ENCODE data around the gene RAB3IL1. TPM values are rescaled to one million over a fixed set of nuclear protein-coding genes. Genes with fewer than 3 reads are reported as not detected.

Gene RAB3IL1
- polyA plus RNA-seq, 4 donors, result 18.8 to 28.5 (median 23.5) TPM

DNA sequence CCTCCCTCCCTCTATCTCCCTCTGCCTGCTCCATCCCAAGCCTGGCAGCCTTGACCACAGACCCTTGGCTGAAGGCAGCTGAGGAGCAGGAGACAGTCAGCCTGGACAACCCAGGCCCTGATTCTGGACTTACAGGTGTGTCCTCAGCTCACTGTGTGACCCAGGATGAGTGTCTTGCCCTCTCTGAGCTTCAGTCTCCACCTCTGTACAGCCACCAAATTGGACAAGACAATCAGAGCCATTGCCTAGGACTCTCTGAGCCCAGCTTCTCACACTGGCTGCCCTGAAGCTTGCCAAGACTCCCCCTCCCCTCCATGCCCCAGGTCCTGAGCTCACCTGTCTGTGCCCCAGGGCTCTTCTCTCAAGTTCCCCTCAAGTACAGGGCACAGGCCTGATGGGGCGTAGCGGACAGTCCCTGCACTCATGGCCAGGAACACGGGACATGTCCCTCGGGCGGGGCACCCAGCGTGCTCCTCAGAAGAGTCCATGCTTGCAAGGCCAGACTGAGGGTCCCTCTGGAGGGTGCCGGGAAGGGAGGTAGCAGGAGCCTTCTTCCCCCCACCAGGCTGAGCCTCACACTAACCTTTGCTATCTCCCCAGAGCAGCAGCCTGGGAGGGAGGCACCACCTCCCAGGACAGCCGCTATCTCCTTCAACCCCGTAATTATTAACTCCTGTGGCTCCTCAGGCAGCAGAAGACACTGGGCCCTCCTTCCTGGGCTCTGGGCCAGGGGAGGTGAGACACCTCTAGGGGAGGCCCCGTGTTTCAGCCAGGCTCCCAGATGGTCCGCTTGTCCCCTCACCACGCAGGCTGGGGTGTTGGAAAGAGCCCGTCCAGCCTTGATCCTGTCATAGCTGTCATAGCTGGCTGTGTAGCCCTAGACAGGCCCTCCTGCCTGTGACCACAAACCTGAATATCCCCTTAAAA, 2.6 kb upstream of the RAB3IL1 start:
- no peak for DNase-seq (ENCODE audit: low read depth in 4 of 4, low spot score in 2 of 4)

DNA sequence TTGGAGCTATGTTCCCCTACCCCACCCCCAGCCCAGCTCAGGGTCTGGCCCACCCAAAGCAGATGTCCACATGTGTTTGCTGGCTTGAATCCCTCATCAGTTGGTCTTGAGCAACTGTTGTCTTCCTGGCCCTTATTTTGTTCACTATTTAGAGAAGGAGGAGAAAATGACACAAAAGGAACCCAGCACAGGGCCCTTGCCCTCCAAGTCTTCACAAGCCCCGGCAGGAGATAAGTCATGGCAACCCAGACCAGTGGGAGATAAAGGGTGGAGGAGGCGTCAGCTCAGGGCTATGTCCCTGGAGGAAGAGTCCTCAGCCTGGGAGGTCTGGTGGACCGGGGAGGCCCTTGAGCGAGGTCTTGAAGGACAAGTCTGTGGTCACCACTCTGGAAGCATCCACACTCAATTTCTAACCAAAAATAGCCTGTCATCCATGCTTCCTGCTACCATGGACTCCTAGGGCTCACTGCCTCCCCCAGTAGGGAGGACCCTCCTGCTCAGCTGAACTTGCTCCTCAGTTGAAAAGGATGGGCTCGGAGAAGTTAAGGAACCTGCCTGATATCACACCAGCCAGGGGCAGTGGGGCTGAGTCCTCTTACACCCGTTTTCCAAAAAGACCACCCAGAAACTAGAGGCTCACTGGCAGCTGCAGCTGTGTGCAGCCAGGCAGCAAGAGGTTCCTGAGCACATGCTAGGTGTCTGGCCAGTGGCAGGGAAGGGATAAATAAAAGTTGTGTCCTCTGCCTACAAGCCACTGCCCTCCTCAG, 1.8 kb upstream of the RAB3IL1 start:
- DNase-seq (ENCODE audit: low read depth in 4 of 4, low spot score in 2 of 4), result no peak

DNA sequence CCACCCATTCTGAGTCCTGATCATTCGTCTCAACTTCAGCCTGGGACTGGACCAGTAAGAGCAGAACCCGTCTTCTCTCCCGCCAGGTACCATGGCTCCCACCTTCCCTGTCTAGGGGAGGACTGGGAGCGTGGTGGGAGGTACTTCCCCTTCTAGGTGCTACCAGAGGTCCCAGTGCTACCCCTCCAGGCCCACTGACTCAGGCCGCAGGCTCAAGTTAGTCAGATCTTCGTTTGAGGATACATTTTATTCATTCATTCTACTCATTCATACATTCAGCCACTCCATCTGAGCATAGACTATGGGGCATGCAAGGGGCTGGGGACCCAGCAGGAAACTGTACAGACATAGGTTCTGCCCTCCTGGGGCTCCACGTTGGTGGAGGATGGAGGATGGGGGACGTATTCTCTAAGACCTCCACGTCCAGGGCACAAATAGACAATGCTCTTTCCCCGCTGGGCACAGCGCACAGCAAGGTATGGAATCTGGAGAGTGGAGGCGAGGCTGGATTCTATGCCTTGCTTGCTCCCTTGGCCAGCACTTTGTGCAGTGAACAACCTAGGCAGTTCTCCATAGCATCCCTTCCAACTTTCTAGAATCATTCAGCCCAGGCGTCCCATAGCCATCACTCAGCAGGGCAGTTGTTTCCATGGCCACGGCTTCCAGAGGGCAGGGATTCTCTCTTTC, 1.0 kb upstream of the RAB3IL1 start:
- no peak for DNase-seq (ENCODE audit: low read depth in 4 of 4, low spot score in 2 of 4)

DNA sequence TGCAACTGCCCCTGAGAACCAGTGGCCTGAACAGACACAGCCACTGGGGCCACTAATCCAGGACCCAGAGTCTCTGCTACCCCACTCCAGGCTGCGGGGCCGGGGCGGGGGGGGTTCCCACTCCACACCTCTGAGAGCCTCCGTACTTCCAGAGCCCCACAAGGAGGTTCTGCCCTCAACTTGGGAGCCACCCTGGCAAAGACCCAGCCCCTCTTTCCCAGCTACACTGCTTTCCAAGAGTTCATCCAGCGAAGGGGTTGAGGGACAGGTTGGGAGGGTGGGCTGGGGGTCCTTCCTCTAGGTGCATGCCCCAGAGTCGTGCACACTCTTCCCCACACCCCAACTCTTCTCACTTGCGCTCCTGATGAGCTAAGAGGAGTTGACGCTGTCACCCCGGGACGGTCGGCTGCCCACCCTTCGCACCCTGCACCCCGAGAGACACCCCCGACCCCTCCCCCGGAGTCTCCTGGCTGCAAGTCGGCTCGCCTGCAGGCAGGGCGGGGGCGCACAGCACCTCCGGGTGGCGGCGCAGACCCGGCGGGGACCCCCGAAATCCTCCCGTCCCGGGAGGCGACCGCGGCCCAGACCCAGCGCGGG, 531 bp downstream of the RAB3IL1 start:
- DNase-seq (ENCODE audit: low read depth in 4 of 4, low spot score in 2 of 4), result no peak

DNA sequence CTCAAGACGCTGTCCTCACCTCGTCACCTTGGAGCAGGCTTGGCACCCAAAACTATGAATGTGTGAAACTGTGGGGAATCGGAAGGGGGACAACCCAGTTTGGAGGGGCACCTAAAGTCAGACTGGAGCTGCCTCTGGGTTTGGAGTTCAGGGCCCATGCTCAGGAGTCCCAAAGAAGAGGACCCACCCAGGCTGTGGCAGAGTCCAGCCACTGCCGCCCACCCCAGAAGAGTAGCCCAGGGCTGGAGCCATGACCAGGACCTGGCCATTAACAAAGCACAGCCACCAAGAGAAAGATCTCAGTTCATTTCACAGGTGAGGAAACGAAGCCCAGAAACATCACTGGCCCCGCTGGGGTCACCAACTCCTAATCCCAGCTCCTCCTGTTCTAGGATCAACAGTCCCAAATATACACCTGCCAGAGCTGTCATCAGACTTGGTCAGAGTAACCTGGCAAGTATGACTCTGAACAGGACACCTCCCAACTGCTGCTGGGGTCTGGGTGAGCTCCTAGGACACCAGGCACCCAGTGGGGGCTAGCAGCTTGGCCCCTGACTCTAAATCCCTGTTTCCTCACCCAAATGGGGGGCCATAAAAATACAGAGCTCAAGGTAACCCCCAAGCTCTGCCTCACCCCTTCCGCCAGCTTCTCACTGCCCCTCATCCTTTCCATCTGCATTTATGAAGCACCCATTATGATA, 2.7 kb downstream of the RAB3IL1 start:
- DNase-seq (ENCODE audit: low read depth in 4 of 4, low spot score in 2 of 4), result no peak

DNA sequence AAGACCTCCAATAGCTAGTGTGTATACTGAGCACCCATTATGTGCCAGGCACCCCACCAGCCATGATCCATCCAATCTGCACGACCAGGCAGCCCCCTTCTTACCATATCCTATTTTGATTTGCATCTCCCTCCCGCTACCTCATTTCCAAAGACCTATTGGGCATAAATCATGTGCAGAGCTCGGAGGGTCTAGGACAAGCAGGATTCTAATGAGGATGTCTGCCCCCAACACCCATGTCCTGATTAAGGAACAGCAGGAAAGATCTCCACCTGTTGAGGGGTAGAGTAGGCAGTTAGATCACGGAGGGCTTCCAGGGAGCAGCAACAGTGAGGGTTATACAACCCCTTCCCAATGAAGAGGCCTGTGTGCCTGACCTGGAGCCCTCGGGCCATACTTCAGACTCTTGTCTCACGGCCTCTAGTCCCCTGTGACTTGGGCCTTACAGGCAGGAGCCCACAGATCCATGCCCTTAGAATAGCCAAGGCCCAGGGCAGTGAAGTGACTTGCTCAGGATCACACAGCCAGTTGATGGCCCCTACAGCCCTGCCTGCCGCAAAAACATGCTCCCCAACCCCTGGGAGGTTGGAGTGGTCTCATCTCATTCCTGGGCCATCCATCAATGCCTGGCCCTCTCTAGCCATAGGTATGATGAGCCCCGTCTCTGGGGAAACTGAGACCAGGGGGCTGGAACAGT, 3.5 kb downstream of the RAB3IL1 start:
- DNase-seq (ENCODE audit: low read depth in 4 of 4, low spot score in 2 of 4), result no peak

DNA sequence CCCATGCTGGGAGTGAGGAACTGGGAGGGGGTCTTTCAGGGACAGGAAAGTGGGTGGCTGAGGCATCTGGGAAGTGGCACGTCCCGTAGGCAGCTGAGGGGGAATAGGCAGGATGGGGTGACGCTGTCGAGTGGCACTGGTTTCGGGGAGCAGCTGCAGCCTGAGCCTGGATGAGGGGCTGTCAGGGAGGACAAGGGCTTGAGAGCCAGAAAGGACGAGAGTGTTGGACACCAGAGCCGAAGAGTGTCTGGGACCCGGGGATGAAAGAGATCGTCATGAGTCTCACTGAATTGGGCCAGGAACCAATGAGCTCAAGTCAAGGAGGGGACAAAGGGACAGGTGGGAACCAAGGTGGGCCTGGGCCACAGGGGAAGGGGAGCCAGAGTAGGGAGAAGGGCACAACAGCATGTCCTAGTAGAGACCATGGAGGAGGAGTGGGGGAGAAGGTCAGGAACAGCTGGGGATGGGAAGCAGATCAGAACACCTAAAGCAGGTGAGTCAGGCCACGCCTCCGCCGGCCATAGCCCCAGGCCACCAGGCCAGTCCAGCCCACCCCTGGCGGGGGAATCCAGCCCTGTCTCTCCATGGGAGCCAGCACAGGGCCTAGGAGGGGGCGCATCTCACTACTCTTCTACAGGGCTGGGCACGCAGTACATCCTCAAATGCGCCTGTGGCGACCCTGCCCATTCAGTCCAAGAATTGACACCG, 4.2 kb downstream of the RAB3IL1 start:
- no peak for DNase-seq (ENCODE audit: low read depth in 4 of 4, low spot score in 2 of 4)

DNA sequence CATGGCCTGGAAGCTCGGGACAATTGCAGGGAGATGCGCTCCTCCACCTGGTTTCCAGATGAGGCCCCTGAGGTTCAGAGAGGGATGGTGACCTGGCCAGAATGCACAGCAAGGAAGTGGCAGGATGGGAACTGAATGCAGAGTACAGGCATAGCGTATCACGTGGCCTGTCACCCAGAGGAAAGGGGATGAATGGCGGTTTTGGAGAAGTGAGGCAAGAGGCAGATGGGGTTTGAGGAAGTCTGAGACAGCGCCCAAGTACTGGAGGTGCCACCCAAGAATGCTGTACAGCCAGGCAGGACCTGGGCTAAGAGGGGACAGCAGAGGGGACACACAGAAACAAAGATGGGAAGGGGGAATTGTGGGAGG, 4.9 kb downstream of the RAB3IL1 start:
- no peak for DNase-seq (ENCODE audit: low read depth in 4 of 4, low spot score in 2 of 4)

DNA sequence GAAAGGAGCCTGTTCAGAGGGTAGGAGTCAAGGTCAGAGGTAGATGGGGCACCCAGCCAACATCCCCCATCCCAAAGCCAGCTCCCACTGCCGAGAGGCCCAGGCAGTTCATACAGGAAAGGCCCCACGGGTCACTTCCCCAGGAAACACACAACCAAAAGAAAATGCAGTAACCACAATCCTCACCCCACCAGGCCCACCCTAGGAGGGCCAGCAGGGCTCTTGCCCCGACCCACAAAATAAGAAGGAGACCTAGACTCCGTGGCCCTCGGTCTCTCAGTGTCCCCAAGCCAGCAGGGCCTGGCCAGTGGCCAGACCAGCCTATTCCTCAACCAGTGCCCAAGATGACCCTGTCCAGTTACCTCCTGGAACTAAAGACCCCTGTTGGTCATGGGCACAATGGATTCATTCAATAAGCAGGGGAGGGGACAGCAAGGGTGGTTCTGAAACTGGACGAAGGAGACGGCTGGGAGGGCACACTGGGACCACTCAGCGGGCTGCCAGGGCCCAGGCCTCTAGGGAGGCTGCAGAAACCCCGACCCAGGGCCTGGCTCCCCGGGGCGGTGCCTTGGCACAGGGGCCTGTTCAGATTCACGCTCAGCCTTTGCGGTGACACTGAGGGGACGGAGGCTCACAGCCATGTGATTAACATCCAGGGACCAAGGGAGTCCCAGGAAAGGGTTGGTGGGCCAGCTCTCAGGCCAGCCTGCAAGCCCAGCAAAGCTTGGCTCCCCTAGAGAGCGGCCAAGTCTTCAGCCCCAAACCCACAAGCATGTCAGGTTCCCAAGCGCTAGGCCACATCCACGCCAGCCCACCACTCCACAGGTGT, 5.5 kb downstream of the RAB3IL1 start:
- DNase-seq (ENCODE audit: low read depth in 4 of 4, low spot score in 2 of 4), result no peak

DNA sequence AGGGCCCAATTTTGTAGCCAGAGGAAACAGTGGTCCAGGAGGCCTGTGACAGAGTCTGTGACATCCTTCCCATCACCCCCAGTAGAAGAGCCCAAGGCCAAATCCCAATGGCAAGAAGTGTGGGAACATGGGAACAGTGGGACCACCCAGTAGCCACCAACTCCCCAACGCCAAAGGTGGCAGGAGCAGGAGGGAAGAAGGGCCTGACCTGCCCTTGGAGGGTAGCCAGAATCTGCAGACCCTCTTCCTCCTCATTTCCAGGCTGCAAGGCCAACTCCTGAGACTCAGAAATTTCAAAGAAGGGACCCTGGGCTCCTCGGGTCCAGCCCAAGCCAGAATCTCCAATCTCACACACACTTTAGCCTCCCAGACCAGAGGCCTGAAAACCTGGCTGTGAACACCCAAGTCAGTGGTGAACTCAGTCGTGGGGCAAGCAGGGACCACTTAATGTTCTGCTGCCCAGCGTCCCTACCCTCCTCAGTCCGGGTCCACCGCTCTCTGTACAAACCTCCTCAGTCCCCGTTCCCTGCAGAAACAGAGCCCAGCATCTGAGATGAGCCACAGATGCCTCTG, 6.2 kb downstream of the RAB3IL1 start:
- no peak for DNase-seq (ENCODE audit: low read depth in 4 of 4, low spot score in 2 of 4)

DNA sequence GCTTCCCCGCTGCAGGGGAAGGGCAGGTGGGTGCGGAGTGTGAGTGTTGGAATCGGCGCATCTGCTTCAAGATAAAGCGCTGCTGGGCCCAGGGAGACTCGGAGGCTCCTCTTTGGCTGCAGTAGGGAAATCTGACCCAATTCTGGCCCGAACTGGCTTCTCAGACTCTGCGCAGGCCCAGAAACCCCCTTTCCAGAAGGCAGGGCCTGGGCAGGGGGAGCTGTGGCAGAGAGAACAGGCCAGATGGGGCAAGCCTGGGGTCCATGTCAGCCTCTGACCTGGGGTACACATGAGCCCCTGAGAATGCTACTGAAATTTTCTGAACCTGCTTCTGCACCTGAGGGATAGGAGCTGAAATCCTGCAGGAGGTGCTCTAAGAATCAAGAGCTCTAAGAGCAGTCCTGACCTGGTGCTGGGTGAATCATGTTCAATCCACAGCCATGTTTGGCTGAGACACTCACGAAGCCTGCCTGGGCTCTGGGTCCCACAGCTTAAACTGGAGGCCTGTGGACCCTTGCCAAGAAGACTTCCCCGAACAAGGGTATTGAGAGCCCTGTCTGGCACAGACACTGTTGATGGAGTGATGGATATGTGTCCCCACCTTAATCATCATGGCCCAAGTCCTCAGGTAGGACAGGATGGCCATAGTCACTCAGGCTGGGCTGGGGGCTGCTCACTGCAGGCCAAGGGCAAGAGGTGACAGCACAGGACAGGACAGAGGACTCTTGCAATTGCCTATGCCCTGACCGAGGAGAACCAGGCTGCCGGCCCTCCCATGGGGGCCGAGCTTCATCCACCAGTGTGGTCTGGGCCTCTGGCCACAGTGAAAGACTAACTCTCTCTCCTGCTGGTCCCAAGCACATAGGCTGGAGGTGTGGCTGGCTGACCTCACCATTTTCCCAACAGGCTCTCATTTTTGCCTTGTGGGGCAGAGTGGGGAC, 6.9 kb downstream of the RAB3IL1 start:
- DNase-seq (ENCODE audit: low read depth in 4 of 4, low spot score in 2 of 4), result no peak

DNA sequence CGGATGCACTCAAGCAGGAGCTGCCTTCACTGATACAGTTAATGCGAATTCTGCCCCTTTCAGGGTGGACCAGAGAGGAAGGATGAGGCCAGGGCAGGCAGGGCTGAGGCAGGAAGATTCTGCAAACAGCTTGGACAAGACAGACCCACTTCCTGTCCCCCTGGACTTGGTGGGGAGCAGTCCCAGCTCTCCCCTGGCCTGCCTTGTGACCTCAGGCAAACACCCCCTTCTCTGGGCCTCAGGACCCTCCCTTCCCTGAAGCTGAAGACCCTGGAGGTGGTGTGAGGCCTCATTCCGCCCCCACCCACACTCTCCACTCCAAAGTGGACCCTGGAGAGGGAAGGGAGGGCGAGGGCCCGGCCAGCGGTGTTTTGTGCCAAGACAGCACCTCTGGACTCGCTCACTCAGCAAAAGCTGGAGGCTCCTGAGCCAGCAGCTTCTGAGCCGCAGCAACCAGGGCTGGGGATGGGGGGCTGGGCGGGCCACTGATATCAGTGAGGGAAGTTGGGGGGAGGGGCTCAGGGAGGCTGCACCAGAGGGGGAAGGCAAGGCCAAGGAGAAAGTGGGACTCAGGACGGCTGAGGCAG, 8.5 kb downstream of the RAB3IL1 start:
- no peak for DNase-seq (ENCODE audit: low read depth in 4 of 4, low spot score in 2 of 4)

DNA sequence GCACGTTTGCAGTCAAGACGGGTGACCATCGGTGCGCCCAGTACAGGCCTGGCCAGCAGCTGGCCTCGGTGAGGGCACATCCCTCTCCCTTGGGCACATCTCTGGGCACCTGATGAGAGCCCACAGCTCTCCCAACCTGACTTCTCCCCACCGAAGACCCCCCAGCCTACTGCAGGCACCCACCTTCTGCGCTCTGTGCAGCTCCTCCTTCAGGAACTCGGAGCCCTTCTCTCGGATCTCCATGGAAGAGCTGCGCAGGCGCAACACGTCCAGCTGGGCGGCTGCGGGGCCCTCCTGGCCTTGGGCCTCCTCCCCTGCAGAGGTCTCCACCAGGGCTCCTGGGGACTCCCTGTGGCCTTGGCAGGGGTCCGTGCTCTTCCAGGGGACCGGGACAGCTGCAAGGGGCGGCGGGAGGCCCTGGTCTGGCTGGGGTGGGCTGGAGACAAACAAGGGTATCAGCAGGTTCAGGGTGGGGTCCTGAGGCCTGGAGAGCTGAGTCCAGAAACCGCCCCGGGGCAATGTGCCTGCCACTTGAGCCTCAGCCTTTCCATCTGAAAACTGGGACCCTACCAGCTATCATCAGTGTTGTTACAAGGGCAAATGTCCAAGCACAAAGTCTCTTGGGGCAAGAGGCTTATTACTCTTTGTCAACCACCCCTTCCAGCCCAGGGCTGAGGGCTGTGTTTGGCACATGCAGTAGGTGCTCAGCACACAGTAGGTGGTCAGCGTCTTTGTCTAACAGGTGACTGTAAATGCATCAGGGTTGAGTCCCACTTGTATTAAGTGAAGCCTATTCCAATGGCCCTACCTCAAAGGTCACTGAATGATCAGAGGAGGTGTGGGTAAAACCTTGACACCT, 9.3 kb downstream of the RAB3IL1 start:
- DNase-seq (ENCODE audit: low read depth in 4 of 4, low spot score in 2 of 4), result no peak

DNA sequence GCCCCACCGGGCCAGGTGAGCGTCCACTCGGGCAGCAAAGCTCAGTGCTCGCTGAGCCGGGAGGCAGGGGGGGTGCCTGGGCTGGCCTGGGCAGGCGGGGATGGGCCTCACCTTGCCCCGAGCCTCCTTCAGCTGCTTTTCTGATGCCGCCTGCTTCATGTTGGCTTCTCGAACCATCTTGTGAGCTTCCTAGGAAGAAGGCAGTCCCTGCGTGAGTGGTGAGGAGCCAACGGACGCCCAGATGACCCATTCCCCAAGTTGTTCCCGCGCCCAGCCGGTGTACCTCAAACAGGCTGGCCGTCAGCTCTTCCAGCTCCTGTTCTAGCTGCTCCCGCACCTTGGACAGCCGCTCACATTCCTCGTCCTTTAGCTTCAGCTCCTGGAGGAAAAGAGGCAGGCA, 10.1 kb downstream of the RAB3IL1 start:
- no peak for DNase-seq (ENCODE audit: low read depth in 4 of 4, low spot score in 2 of 4)

DNA sequence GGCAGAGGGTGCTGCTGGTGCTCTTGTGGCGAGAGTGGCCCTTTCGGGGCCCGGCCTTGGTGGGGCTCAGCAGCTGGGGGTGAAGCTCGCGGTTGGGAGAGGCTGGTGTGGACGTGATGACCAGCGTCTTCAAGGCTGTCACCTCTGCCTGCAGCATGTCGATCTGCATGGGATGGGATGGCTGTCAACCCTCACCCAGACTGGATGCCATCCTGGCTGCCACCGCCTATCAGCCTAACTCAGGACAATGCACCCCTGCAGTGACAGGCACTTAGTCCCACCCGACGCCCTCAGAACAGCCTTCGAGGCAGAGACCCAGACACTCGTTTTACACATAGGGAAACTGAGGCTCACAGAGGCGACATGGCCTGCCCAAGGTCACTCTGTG, 10.8 kb downstream of the RAB3IL1 start:
- DNase-seq (ENCODE audit: low read depth in 4 of 4, low spot score in 2 of 4), result no peak

All from left renal cortex interstitium (tissue), 4 donors.